H1 (cell line): Measurements from ENCODE around the gene CALML5.

Experiments
- POLR2A ChIP-seq, 2 experiments: IDR thresholded peaks; 1 replicate in 1 of 2; 2 replicates in 1 of 2; pipeline ENCODE4 v1.6.1; 2011; ENCODE audit warnings: low read depth in 2 of 2, low read length in 2 of 2, mild to moderate bottlenecking in 2 of 2; ENCODE audit errors: control extremely low read depth in 1 of 2
- RAD21 ChIP-seq, 2 experiments: IDR thresholded peaks in 1 of 2; conservative IDR thresholded peaks in 1 of 2; 2 replicates each; pipeline ENCODE4 v1.6.1; 2011; ENCODE audit warnings: low read depth in 2 of 2, low read length in 2 of 2, improper control_type of control experiment in 1 of 2, inconsistent platforms in 1 of 2, mild to moderate bottlenecking in 1 of 2, moderate library complexity in 1 of 2
- SIN3A ChIP-seq, 2 experiments: IDR thresholded peaks in 1 of 2; conservative IDR thresholded peaks in 1 of 2; 2 replicates each; pipeline ENCODE4 v1.6.1; 2011 to 2012; ENCODE audit warnings: low read length in 2 of 2, improper control_type of control experiment in 1 of 2, low read depth in 1 of 2, mild to moderate bottlenecking in 1 of 2
- YY1 ChIP-seq: IDR thresholded peaks from 2 replicates; pipeline ENCODE4 v1.6.1; 2011; ENCODE audit warnings: low read depth, mild to moderate bottlenecking, low read length
- TF ChIP-seq, protein P1 (sequence below), 3 experiments: IDR thresholded peaks; 1 replicate in 2 of 3; 2 replicates in 1 of 3; pipeline versions ENCODE4 v1.5.1 to v1.6.1; 2011; ENCODE audit warnings: low read length in 3 of 3, mild to moderate bottlenecking in 3 of 3, inconsistent platforms in 2 of 3, low read depth in 1 of 3, moderate library complexity in 1 of 3; ENCODE audit not compliant: insufficient read depth in 1 of 3; ENCODE audit errors: control extremely low read depth in 1 of 3

DNA sequence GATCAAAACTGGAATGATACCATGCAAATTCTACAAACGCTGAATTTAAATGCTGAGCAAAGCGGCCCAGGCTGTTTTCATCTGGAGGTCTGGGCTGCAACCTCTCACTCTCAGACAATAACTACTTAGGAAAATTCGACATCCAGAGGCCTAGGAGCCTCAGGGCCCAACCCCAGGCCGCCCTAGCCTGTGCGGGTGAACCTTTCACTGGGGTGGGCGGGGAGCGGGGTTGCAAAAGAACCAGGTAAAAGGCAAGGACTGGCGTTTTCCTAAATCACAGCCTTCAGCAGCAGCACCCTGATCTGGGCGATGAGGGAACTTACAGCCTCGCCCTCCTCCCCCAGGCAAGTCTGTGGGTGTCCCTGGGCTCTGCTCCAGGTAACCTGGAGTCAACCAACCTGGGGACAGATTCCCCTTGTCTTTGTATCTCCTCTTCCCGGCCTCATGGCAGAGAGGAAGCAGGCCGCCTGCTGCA lies 33.4 kb downstream of the CALML5 start:
- TF ChIP-seq YY1 = no peak
- TF ChIP-seq, protein P1, sequence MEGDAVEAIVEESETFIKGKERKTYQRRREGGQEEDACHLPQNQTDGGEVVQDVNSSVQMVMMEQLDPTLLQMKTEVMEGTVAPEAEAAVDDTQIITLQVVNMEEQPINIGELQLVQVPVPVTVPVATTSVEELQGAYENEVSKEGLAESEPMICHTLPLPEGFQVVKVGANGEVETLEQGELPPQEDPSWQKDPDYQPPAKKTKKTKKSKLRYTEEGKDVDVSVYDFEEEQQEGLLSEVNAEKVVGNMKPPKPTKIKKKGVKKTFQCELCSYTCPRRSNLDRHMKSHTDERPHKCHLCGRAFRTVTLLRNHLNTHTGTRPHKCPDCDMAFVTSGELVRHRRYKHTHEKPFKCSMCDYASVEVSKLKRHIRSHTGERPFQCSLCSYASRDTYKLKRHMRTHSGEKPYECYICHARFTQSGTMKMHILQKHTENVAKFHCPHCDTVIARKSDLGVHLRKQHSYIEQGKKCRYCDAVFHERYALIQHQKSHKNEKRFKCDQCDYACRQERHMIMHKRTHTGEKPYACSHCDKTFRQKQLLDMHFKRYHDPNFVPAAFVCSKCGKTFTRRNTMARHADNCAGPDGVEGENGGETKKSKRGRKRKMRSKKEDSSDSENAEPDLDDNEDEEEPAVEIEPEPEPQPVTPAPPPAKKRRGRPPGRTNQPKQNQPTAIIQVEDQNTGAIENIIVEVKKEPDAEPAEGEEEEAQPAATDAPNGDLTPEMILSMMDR (IDR thresholded peaks at IDR 0.05; ENCODE audit: control extremely low read depth in 1 of 3, insufficient read depth in 1 of 3, low read depth in 1 of 3, low read length in 3 of 3) = no peak
- TF ChIP-seq SIN3A (conservative IDR thresholded peaks at IDR 0.05 in 1 of 2, IDR thresholded peaks at IDR 0.05 in 1 of 2; ENCODE audit: low read depth in 1 of 2, low read length in 2 of 2) = no peak
- no peak; a peak in 1 of 3 replicates for TF ChIP-seq POLR2A (IDR thresholded peaks at IDR 0.05; ENCODE audit: control extremely low read depth in 1 of 2, low read depth in 2 of 2, low read length in 2 of 2)
- TF ChIP-seq RAD21 (IDR thresholded peaks at IDR 0.05 in 1 of 2, conservative IDR thresholded peaks at IDR 0.05 in 1 of 2; ENCODE audit: low read depth in 2 of 2, low read length in 2 of 2) = no peak
